ENCODE measurements around the gene UNK.

GRCh38 chr17:75828741-75829140, 44.1 kb downstream of the UNK start:
- no peak for TF ChIP-seq POLR2A (IDR thresholded peaks at IDR 0.05)
- TF ChIP-seq, protein P1, sequence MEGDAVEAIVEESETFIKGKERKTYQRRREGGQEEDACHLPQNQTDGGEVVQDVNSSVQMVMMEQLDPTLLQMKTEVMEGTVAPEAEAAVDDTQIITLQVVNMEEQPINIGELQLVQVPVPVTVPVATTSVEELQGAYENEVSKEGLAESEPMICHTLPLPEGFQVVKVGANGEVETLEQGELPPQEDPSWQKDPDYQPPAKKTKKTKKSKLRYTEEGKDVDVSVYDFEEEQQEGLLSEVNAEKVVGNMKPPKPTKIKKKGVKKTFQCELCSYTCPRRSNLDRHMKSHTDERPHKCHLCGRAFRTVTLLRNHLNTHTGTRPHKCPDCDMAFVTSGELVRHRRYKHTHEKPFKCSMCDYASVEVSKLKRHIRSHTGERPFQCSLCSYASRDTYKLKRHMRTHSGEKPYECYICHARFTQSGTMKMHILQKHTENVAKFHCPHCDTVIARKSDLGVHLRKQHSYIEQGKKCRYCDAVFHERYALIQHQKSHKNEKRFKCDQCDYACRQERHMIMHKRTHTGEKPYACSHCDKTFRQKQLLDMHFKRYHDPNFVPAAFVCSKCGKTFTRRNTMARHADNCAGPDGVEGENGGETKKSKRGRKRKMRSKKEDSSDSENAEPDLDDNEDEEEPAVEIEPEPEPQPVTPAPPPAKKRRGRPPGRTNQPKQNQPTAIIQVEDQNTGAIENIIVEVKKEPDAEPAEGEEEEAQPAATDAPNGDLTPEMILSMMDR (IDR thresholded peaks at IDR 0.05 in 8 of 11, conservative IDR thresholded peaks at IDR 0.05 in 3 of 11) = no peak
- peak; percentile 20 to 76 (median 26) for TF ChIP-seq POLR2AphosphoS5 (IDR thresholded peaks at IDR 0.05)

All from spleen (tissue), 7 donors.